ENCODE data around the gene AGPAT3. TPM values are rescaled to one million over a fixed set of nuclear protein-coding genes. Genes with fewer than 3 reads are reported as not detected.
A peak's percentile ranks its signal among the peaks of the same experiment; 100 is the strongest.

Gene AGPAT3
- total RNA-seq, 1 experiment from 2014 or later = 23.3 TPM

DNA sequence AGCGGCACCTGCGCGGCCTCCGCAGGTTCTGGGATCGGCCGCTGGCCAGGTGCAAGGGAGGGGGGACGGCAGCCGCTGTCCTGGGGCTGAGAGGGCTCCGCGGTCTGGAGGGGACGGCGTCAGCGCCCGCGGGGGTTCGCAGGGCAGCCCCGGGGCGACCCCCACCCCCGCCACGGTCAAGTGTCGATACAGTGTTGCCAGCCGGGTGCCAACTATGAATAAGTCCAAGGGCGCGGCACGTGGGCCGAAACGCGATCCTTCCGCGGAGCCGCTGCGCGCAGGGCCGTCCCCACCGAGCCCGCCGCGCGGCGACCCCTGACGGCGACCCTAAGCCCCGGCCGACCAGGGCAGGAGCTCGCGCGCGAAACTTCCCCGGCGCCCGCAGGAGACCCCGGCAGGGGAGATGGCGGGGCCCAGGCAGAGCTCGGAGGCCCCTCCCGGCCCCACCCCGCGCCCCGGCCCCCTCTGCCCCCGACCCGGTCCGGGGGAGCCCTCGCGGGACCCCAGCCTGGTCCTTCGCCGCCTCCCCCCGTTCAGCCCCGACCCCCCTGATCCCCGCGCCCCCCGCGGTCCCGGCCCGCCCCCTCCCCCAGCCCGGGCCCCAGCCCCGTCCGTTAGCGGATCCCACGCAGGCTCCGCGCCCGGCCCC, 586 bp upstream of the AGPAT3 start:
- DNase-seq (ENCODE audit: low read depth) = peak; percentile 24

DNA sequence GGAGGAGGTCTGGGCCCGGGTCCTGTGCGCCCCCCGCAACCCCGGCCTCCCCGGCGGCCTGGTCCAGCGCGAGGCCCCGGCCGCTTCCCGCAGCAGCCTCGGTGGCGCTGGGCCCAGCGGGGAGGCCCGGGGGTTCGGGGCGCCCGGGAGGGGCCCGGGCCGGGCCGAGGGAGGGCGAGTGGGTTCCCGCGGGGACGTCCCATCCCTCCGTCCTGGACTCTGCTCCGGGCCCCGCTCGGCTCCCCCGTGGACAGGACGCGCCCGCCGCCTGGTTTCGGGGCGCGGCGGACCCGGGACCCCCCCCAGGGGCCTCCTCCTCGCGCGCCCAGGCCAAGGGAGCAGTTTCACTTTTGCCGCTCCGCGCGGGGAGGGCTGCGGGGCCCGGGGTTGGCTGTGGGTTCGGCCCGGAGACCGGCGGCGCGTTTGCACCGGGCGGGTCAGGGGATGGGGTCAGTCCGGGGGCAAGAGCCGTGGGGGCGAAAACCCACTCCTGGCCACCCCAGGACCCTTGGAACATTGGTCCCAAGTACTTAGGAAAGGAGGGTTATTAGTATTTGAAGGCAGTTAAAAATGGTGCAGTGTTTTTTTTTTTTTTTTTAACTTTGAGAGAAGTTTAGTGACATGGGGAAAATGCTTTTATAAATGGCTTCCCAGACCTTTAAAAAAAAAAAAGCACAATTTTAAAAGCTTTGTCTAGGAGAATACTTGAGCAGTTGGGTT, 677 bp downstream of the AGPAT3 start:
- peak; percentile 30 for DNase-seq (ENCODE audit: low read depth)

DNA sequence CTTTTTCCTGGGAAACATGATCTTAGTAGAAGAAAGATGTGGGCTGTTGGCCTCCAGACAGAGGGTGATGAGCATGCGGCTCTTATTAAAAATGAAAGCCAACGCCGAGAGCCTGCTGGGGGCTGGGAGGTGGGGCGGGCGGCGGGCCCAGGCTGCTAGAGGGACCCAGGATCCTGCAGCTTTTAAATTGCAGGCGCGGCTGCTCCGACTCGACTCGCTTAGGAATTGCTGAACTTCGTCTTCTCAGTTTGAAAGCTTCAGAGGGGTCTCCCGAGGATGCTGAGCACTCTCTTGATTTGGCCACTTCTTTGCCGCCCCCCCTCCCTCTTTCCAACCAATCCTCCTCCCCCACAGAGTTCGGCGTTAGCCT, 1.2 kb downstream of the AGPAT3 start:
- DNase-seq (ENCODE audit: low read depth) = peak; percentile 48

DNA sequence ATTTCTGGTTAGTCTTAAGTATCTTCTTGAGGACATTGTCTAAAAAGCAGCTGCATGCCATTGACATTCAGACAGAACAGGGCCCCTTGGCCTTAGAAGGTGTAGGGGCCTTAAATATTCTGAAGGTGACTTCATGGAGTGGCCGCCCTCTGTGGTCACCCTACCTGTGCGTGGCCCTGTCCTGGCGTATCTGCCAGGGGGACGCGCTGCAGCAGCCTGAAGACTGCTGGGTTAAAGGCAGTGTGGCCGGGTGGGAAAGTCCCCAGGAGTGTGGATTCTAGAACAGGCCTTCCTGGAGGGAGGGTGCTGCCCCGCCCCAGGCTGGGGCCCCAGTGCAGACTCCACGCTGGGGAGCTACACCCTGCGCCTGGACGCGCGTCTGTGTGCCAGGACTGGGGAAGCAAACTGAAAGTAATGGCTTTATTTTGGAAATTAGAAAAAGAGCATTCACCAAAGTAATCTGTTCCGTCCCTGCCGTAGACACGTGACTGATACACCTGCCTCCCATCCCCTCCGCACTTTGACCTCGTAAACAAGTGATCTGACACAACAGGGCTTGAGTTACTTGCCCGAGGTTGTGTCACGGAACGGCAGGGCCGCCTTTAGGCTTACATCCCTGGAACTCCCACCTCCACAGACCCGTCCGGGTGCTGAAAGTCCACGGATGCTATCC, 1.8 kb downstream of the AGPAT3 start:
- DNase-seq (ENCODE audit: low read depth) = no peak

GRCh38 chr21:43867332-43867703, 2.3 kb downstream of the AGPAT3 start:
- DNase-seq (ENCODE audit: low read depth) = no peak

- no peak for DNase-seq (ENCODE audit: low read depth)
These were observed 2.9 kb downstream of the AGPAT3 start for GRCh38 chr21:43867948-43868347.

DNA sequence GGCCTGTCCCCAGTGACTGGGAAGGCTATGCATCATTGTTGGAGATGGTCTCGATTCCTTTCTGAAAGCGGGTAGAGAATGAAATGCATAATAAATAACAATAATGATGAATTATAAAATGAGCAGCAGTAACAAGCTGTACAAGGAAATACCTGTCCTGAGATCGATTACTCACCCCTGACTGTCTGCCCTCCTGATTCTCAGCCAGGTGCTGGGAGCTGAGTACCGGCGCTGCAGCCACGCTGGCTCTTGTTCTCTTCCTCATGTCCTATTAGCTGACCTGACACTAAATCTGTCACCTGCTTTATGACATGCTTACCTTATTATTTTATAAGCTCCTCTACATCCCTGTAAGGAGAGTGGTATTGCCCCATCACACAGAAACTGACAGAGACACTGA, 3.4 kb downstream of the AGPAT3 start:
- DNase-seq (ENCODE audit: low read depth) = no peak

DNA sequence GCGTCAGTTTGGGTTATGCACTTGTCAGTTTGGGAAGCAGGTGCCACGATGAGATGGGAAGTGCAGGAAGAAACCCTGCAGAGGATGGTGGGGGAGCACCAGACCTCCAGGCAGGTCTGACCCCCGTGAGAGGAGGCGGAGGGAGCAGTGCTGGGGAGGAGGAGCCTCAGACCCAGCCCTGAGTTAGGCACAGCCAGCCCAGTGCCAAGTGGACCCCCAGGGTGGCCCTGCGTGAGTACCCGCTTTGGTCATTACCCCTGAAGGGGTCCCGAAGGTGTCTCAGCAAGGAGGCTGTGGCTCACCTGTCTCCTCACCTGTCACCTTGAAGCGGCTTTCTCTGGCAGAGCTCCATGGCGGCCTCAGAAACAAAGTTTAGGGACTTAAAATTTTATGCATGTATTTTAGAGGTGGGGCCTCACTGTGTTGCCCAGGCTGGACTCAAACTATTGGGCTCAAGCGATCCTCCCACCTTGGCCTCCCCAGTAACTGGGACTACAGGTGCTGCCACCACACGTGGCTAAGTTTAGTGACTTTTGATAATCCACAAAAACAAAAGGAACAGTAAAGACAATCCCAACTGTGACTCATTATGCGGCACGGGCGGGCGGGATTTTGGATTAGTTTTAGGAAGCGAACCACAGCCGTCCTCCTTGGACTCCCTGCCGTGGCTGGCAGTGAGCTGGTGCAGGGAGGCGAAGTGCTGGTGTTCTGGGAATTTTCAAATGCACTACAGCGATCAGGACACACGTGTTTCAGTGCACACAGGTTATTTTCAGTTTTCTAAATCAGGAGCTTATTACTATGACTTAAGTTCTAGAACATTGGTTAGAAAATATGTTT, 4.7 kb downstream of the AGPAT3 start:
- DNase-seq (ENCODE audit: low read depth) = no peak

- no peak for DNase-seq (ENCODE audit: low read depth)
These were observed 6.5 kb downstream of the AGPAT3 start for GRCh38 chr21:43871487-43871886.

GRCh38 chr21:43872531-43873197, 7.6 kb downstream of the AGPAT3 start:
- no peak for DNase-seq (ENCODE audit: low read depth)

GRCh38 chr21:43873673-43874072, 8.7 kb downstream of the AGPAT3 start:
- no peak for DNase-seq (ENCODE audit: low read depth)

GRCh38 chr21:43874085-43874805, 9.2 kb downstream of the AGPAT3 start:
- no peak for DNase-seq (ENCODE audit: low read depth)

DNA sequence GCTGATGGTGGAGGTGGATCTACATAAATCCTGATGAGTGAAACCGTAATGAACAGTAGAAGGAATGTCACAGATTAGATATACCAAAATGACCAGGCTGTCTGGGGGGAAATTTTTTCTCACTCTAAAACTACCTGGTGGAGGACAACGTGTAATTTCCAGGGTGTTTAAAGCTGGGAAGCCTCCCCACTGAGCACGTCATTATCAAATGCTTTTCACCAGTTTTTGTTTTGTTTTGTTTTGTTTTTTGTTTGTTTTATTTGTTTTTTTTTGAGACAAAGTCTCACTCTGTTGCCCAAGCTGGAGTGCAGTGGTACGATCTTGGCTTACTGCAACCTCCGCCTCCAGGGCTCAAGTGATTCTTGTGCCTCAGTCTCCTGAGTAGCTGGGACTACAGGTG, 11.6 kb downstream of the AGPAT3 start:
- DNase-seq (ENCODE audit: low read depth) = no peak

GRCh38 chr21:43877936-43878575, 13.0 kb downstream of the AGPAT3 start:
- DNase-seq (ENCODE audit: low read depth) = no peak

- DNase-seq (ENCODE audit: low read depth) = no peak
These were observed 14.5 kb downstream of the AGPAT3 start for GRCh38 chr21:43879348-43880110.

DNA sequence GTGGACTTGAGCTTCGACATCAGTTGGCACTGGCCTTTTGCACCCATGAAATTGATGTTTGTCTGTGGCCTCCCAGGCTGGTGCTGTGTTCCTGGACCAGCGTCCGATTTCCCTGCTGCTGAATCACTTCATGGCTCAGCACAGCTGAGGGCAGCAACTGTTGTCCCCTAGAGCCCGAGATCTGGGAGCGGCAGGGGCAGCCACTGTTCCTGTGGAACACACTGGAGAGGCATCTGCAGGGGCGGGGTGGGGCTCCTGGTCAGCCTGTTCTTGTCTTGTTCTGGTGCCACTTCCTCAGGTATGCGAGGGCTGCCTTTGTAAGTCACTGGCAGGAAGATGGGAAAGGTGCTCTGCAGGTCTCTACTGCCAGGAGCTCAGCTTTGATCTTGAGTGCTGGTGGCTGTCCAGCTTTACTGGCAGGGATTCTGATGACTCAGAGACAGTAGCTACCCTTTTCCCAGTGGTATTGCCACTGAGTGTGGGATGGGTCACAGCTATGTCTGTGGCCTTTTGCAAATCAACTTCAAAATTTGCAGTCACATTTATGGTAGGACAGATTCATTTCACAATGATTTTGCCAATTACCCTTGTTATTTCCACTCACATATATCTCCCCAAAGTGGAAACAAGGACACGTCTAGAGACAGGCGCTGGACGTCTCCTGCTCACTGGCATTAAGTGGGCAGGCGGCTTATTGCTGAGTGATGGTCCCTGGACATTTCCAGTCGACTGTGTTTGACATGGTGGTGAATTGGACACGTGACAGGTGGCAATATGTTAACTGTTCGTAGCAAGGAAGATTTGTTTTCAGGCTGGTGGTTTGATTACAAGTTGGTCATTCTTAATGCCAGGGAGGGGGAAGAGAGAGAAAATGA, 15.3 kb downstream of the AGPAT3 start:
- peak; percentile 45 for DNase-seq (ENCODE audit: low read depth)

- no peak for DNase-seq (ENCODE audit: low read depth)
These were observed 16.3 kb downstream of the AGPAT3 start for GRCh38 chr21:43881283-43881682.

- no peak for DNase-seq (ENCODE audit: low read depth)
These were observed 16.9 kb downstream of the AGPAT3 start for GRCh38 chr21:43881935-43882334.

Data from RPMI7951 (cell line).